ENCODE results near the gene LRRC25. TPM values are rescaled to one million over a fixed set of nuclear protein-coding genes. Genes with fewer than 3 reads are reported as not detected.
A peak's percentile ranks its signal among the peaks of the same experiment; 100 is the strongest.

LRRC25 gene
- polyA plus RNA-seq (2013, experiment 1 of 2; ENCODE audit: insufficient read length), result not detected
- not detected for polyA plus RNA-seq (2013, experiment 2 of 2; ENCODE audit: insufficient read length)

DNA sequence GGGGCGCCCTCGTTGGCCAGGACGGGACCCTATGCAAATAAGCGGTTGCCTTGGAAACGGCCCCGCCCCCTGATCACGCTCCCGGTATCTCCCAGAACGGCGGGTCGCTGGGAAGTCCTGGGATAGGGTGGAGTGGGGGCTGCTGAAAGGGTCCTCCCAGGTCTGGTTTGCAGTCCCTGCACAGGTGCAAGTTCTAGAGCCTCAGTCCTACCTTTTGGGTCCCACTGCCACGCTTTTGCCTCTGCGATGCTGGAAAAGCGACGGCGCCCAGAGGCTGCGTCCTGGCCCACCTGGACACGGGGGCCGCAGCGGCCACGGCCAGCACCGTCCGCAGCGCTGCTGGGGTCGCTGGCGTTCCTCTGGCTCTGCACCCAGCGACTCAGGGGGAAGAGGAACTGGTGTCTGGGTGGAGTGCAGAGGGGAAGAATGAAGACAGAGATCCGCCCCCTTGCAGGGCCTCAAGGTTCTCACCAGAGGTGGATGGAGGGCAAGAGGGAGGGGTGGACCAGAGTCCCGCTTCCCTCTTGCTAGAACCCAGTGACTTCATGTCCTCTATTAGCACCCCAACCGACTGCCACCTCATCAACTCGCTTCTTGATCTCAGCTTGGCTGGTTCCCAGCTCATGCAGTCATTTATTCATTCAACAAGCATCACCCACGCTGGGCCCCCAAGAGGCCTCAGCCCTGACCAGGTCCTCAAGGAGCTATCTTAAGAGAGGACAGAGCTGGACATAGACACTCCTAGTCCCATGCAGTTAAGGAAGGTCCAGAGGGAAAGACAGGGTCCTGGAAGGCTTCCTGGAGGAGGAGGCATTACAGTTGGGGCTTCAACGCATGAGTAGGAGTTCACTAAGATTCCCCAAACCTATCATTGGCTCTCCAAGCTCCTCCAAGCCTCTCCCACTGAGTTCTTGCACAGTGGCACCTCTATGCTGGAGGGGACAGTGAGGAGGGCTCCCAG lies at the start of gene LRRC25:
Gene LRRC25, minus strand, starts transcription at position 381 of the 961 bp plus-strand sequence. CDS start 659 bp downstream, outside the sequence.
- no peak for DNase-seq

DNA sequence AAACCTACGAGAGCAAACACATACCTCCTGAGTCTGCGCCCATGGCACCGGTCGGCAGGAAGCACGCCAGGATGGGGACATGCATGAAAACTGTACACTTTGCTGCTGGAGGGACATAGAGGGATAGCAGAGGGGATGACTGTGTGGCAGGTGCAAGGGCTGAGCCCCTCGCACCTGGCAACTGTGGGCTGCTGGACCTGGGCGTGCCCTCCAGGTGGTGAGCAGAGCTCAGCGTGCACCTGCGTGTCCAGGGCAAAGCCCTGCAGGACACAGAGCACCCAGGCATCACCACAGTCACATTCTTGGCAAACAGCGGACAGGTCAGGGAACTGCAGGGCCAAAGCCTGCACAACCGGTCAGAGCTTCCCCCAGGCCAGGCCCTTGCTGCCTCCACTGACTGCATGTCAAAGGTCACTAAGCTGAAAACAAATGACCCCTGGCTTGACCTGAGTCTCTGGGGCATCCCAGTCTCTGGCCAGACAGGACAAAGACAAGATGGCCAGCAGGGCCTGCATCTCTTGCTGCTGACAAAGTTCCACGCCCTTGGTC lies 49.5 kb upstream of the LRRC25 start:
- no peak for DNase-seq

GRCh38 chr19:18446145-18446810 lies 48.9 kb upstream of the LRRC25 start:
- no peak for DNase-seq

GRCh38 chr19:18445262-18445948 lies 48.0 kb upstream of the LRRC25 start:
- no peak for DNase-seq

- DNase-seq, result no peak
These were observed 47.1 kb upstream of the LRRC25 start for GRCh38 chr19:18444513-18444912.

- no peak for DNase-seq
These were observed 46.4 kb upstream of the LRRC25 start for GRCh38 chr19:18443831-18444230.

GRCh38 chr19:18443406-18443805 lies 46.0 kb upstream of the LRRC25 start:
- DNase-seq, result no peak

DNA sequence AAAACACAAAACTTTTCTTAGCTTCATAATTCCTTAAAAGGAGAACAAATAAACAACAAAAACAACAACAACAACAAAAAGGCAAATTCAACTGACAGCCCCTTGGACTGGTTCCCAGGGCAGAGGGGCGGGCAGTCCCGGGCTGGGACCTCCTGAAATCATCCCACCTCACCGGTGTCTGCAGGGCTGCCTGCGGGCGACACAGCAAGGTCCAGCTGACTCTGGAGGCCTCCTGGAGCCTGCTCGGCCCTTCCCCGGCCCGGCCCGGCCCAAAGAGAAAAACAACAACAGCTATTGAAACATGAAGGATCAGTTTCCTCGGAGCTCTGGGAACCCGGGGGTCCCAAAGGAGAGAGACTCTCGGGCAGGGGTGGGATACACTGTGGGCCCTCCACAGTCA lies 45.5 kb upstream of the LRRC25 start:
- no peak for DNase-seq

DNA sequence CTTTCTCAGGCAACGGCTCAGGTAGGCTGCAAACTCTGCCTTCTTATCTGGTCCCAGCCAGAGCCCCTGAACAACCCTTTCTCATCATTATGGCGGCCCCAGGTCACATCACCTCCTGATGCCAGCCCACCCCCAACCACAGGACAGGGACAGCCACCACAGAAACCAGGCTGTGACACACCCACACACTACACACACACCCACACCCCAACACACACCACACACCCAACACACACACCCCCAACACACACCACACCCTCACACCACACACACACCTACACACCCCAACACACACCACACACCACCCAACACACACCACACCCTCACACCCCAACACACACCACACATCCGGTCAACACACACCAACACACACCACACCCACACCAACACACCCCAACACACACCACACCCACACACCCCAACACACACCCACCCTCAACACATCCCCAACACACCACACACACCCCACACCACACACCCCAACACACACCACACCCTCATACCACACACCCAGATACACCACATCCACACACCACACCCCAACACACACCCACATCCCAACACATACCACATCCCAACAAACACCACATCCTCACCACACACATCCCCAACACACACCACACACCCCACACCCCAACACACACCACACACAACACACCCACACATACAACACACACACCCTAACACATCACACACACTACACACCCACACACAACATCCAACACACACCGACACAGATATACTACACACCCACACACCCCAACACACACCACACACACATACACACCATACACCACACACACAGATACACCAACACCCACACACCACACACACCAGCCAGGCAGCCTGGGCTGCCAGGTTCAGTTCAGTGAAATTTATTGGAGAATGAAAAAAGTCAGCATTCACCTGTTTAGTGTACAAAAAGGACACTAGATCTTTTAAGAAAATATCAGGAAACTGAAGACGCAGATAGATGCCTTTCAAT lies 44.7 kb upstream of the LRRC25 start:
- no peak for DNase-seq

DNA sequence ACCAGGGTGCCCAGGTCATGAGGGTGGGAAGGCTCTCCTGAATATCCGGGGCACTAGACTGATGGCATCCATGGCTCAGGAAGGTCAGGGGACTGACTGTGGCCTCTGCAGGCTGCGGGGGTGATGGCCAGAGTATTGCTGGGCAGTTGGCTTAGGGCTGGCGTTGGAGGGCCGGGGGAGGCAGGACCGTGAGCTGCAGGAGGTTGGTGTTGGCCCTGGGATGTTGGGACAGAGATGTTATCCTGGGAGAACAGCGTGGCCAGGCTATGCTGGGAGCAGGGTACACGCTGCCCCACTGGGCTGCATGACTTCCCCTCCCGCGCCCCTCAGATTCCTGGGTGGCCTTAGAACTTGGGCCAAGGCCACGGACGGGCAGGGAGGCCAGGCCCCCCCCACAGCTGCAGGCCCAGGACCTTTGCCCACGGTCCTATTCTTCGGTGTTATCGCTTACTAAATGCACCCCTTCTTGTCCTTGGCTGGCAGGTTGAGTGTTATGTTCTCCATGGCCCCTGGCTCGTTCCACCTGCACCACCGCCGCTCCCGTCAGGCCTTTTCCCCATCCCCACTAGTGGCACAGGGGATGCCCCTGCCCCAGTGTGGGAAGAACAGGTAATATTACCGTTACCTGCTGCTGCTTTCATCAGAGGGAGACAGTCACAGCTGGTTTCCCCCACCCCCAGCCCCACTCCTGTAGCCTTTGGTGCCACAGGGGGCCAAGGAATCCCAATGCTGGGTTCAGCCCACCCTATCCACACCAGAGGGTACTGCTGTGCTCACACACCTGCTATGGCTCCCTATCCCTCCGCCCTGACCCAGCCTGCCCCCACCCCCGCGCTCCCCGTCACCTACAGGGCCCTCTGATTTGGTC lies 43.7 kb upstream of the LRRC25 start:
- no peak for DNase-seq

DNA sequence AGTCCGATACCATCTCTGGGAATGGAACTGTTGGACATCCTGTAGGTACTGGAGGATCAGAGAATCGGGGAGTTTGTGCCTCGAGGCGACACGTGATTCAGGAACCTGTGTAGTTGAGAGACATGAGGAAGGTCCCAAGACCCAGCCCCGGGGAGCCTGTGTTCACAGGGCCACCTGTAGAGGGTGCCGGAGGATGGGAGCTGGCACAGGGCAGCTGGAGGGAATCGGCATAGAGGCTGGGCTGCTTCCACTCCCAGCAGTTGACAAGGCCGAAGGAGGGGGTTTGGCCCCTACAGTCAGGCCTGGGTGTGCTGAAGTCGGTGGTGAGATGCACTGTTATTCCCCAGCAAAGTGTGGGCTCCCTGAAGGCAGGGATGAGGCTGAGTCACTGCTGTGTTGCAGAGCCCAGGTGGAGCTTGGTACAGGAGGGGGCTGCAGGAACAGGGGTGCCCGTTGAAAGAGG lies 43.0 kb upstream of the LRRC25 start:
- DNase-seq, result no peak

DNA sequence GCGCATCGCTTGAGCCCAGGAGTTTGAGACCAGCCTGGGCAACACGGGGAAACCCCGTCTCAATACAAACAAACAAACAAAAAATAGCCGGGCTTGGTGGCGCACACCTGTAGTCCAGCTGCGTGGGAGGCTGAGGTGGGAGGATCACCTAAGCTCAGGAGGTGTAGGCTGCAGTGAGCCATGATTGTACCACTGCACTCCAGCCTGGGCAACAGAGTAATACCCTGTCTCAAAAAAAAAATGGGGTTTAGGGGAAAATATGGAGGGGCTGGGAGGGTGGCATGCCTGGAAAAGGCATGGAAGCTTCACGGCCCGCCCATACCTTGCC lies 42.5 kb upstream of the LRRC25 start:
- DNase-seq, result no peak

DNA sequence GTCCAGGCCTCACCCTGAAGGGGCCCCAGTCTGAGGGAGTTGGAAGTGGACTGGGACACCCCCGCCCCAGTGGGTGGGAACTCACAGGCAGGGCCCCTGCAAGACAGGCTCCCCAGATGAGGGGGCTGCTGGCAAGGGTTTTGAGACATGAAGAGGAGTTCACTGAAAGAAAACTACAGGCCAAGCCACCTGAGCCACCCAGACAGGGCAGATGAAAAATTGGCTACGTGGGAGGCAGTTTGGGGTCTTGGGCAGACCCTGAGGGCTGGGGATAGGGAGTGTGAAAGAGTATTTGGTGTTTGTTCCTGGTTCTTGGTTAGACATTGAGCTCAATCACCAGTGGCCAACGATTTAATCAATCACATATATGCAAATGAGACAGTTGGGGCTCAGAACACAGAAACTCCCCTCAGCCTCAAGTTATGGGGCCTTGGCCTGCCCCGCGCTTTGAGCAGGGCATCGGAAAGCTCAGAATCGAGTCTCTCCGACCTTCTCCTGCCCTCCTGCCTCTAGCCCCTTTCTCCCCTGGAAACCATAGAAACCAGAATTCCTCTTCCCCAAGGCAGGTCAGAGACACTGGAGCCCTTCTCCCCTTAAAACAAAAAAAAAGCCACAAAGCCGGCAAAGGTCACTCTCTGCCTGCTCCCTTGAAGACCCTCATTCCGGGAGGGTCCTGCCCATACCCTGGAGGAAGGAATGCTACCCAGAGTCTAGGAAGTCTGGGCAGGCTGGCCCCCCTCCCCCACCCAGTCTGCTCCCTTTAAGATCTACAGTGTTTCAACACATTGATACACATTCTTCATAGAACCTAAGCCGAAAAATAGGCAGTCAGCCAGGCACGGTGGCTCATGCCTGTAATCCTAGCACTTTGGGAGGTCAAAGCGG lies 41.8 kb upstream of the LRRC25 start:
- peak; percentile 55 for DNase-seq

DNA sequence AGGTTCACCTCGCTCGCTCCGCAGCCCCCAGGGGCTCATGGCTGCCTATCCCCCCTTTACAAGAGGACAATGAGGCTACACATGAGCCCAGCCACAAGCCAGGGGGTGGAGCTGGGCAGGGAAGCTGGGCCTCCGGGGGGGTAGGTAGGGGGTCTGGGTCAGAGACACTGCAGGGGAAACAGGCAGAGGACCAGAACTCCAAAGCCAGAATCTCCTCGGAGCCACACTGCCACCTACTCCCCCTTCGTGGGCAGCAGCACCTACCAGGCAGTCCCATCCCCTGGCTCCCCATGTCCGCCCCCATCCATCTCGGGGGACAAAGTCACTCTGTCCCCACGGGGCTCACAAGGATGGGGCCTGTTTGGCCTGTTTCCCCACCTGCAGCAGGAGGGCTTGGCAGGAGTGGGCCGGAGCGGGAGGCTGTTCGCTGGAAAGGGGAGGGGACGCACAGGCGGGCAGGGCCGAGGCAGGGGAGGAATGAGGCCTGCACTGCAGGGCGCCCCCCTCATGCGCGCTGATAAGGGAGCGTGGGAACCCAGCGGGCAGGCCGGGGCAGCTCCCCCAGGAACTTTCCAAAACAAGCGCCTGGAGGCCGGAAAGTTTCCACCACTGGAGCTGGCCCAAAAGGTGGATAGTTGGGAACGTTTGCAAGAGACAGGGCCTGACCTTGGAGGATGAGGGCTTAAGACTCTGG lies 41.1 kb upstream of the LRRC25 start:
- DNase-seq, result peak; percentile 51

DNA sequence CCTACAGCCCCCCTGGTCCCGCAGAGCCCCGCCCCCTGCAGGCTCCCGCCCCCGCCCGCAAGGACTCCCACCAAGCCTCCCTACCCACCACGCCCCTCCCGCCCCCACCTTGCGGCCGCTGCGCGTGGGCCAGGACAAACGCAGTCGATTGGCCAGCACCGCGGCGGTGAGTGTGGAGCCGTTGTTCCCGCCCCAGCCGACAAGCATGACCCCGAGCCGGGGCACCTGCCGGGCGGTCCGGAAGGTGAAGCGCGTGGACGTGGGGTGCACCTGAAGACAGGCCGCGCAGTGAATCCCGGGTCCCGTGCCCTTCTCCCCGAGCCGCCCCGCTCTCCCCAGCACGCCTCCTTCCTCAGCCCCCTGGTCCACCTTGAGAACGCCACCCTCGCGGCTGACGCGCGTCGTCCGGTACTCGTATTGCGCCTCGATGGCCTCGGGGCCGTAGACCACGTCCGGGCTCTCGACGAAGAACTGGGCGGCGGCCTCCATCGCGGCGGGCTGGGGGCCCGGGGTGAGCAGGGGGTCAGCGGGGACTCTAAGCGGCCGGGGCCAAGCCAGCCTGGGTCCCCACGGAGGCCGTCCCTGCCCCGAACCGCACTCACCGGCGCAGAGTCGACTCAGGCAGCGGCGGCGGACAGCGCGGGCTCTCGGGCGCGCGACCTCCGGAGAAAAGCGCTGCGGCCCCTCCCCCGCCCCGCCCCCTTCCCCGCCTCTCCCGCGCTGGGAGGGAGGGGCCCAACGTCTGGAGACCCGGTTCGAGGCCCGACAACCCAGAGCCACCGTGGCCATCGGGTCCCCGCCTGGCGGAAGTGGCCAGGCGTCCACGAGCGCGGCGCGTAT lies 40.3 kb upstream of the LRRC25 start, which contains the start of gene ISYNA1:
Gene ISYNA1, minus strand, starts transcription at position 643 of the 840 bp plus-strand sequence. Its CDS starts 154 bp downstream, at position 489.
- DNase-seq, result peak; percentile 36

- DNase-seq, result peak; percentile 84
These were observed 39.5 kb upstream of the LRRC25 start for GRCh38 chr19:18436671-18437490.

Data from fibroblast of skin of back (primary cell).